ENCODE measurements around the gene TMEM219. TPM values are rescaled to one million over a fixed set of nuclear protein-coding genes. Genes with fewer than 3 reads are reported as not detected.
"Not testable (repeated sequence)": the region's sequence is repeated elsewhere in the genome, so short reads cannot be mapped to it uniquely, and the experiment has no call there.

The TMEM219 gene
- total RNA-seq, 2 experiments from 2014 or later: 40.0 to 40.2 TPM

DNA sequence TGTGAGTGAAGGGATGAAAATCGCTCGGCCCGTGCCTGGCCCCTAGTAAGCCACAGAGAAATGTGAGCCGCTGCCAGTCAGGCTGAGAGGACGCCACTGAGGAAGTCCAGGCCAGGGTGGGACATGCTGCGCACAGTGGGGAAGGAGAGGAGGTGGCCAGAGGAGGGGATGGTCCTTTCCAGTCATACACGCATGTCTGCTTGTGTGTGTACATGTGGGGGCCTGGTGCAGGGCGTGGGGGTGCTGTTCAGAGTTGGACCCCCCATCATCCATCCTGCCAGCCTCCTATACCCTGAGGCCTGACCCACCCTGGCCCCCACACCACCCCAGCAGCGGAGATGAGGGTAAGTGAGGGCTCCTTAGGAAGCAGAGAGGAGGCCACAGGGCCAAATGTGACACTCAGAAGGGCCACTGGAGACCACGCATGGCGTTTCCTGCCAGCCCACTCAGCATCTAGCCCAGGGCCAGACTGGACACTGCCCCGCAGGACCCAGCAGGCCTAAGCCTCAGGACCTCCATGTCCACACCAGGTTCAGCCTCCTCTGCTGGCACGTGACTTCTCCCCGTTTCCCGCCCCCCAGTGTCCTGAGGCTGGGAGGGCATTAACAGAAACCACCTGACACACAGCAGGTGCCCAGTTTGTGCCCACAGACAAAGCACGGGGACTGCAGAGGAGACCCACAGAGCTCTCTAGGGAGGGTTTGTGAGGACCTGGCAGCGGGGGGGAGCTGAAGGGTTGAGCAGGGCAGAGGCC is 42.0 kb downstream of the TMEM219 start:
- CTCF ChIA-PET: interaction anchor here (1.1 to 1.3 kb wide), 3 partner anchors 14 to 303 kb away, joined by 3 to 4 read pairs (median 4); no protein-coding TSS in a partner anchor

GRCh38 chr16:30004424-30004776 is 42.5 kb downstream of the TMEM219 start:
- CTCF ChIA-PET: interaction anchor here (1.1 to 2.1 kb wide), 4 partner anchors 14 to 303 kb away, joined by 3 to 6 read pairs (median 4); no protein-coding TSS in a partner anchor
- POLR2A ChIA-PET: no interaction called here

More for the DNA sequence above, 42.0 kb downstream of the TMEM219 start:
- POLR2A ChIA-PET: no interaction called here

DNA sequence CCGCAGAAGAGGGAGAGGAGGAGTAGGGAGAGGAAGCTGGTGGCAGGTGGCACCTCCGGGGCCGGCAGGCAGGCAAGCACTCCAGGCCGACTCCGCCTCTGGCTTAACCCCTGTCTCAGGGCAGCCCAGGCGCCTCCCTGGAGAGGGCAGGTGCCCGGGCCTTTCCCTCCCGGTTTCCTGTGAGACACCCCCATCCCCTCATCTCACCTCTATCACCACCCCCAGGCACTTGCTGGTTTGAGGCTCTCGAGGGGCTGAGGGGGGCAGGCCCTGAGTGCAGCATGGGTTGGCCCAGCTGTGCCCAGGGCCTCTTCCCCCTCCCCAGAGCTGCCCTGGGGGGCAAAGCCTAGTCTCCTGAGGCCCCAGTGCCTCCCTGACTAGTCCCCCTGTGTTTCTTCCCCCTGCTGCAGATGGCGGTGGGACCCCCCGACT is 42.9 kb downstream of the TMEM219 start:
- CTCF ChIA-PET: interaction anchor here (0.7 to 3.1 kb wide), 8 partner anchors 8 to 405 kb away, joined by 3 to 10 read pairs (median 4); partner anchors contain the start of gene INO80E
- POLR2A ChIA-PET: no interaction called here

DNA sequence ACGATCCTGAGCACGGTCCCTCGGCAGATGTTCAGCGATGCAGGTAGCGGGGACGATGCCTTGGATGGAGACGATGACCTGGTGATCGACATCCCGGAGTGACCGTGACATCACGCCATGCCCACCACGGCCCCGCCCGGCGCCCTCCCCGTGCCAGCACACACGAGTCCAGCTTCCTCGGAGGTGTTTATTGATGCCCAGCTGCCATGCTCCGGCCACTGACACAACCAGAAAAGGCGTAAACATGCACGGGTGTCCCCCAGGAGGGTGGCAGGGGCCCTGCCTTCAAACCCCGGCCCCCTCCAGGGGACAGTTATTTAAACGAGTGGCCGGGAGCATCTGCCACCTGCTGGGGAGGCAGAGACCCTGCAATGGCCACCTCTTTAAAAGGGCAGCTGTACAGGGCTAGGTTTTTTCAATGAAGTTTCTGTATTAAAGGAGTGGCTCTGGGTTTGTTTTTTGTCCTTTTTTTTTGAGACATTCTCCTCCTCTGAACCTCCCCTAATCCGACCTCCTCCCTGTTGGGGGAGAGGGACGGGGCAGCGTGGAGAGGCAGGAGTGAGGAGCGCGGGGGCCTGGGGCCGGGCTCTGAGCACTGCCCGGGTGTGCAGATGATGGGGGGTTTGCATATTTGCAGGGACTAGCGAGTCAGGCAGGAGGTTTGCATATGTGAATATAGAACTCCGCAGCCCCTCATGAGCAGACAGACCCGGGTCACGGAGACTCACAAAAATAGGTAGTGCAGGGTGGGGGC is 43.6 kb downstream of the TMEM219 start:
- ChIA-PET POLR2A (no interaction called here), CTCF (interaction anchor here (0.6 to 3.1 kb wide), 9 partner anchors 8 to 404 kb away, joined by 3 to 10 read pairs (median 4); partner anchors contain the start of genes INO80E and TLCD3B)

DNA sequence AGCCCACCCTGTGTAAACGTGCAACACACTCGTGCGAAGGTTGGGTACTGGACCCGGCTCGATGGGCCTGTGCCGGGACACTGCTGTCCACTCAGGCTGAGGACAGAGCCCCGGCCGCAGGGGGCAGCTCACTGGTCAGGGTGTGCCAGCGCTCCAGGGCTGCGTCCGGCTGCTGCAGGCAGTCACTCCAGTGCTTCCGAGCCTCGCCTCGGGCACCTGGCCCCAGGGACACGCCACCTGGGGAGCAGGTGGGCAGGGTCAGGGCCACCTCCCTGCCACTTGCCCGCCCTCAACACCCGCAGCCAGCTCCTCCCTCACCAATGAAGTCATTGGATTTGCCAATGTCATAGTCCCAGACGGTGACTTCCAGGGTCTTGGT is 44.2 kb downstream of the TMEM219 start:
- CTCF ChIA-PET: interaction anchor here (0.6 to 3.1 kb wide), 6 partner anchors 9 to 315 kb away, joined by 3 to 10 read pairs (median 4); partner anchors contain the start of genes INO80E and TLCD3B
- POLR2A ChIA-PET: no interaction called here

- POLR2A ChIA-PET: no interaction called here
Observed at GRCh38 chr16:30006659-30007377, 44.9 kb downstream of the TMEM219 start.

GRCh38 chr16:30007378-30007895 is 45.6 kb downstream of the TMEM219 start:
- CTCF ChIA-PET: interaction anchor here (3.1 kb wide), 1 partner anchor 10 kb away, joined by 10 read pairs; the partner anchor contains the start of gene INO80E
- POLR2A ChIA-PET: no interaction called here

More at GRCh38 chr16:30006659-30007377, 44.9 kb downstream of the TMEM219 start:
- CTCF ChIA-PET: interaction anchor here (1.2 to 3.1 kb wide), 4 partner anchors 10 to 315 kb away, joined by 4 to 10 read pairs (median 6); partner anchors contain the start of gene INO80E

DNA sequence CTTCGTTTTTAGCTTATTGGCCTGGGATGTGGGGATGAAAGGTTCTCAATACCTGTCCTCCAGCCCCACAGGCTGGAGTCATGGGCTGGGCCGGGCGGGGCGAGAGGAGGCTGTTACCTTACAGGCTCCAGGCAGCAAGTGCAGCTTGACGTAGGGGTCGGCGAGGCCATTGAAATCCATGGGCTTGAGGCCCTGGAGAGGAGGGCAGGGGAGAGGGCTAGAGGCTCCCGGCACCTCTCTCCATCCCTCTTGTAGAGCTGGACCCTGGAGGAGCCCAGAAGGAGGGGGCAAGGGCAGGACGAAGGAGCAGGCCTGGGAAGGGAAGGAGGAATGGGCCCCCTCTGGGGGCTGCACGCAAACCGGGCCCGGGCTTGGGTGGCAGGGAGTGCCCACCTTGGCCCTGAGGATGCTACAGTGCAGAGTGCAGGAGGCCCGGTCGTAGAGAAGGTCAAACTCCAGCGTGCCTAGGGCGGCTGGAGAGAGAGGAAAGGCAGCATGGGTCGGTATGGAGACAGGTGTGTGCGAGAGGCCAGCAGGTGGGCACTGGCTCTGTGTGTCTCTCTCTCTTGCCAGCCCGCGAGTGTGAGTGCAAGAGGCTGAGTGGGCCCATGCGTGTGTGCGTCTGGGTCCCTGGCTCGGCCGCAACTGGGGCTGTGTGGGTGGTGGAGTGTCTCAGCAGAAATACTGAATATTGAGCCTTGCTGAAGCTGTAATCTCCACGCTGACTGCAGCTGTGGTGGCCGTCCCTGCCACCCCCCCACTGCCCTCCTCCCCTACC is 47.4 kb downstream of the TMEM219 start:
- ChIA-PET POLR2A (no interaction called here), CTCF (interaction anchor here (1.0 to 1.6 kb wide), 2 partner anchors 13 to 84 kb away, joined by 3 read pairs; partner anchors contain the start of gene INO80E)

DNA sequence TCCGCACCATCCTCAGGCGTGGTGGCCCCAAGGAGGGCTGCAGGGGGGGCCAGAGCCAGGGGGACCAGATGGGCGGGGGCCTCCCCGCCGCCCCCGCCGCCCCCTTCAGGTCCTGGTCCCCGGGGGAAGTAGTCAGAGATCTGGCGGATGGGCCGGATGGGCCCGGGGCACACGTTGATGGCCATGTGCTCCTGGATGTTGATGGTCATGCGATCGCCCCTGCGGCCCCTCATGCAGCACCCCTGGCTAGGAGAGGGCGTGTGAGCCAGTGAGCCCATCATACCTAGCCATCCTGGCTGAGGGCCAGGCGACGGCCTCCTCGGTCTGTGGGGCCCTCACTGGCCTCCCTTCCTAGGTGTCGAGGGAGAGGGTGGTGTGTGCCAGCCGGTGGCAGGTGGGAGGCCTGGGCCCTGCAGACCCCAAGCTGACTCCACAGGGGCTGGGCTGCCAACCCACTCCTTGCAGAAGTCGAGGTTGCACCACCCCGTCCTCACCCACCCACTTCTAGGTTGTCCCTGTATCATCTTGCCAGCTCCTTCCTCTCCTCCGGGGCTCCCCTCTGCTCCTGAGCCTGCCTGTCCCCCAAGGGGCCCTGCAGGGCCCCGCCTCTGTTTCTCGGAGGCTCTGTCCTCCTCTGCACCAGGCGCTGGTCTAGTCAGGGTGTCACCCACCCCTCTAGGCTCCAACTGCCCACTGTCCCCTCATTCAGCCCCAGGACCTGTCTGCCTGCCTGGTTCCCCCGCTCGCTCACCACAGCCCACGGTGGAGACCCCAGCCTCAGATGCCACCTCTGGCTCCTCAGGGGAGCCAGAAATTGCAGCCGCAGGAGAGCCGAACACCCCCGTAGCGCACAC is 48.3 kb downstream of the TMEM219 start:
- CTCF ChIA-PET: interaction anchor here (1.6 kb wide), 1 partner anchor 85 kb away, joined by 3 read pairs; no protein-coding TSS in a partner anchor
- POLR2A ChIA-PET: no interaction called here

- ChIA-PET CTCF (interaction anchor here (1.6 kb wide), 1 partner anchor 86 kb away, joined by 3 read pairs; no protein-coding TSS in a partner anchor), POLR2A (interaction anchor here (0.6 kb wide), 1 partner anchor 1166 kb away, joined by 4 read pairs; no protein-coding TSS in a partner anchor)
Observed at GRCh38 chr16:30010844-30011713, 49.2 kb downstream of the TMEM219 start, which contains the start of gene DOC2A. Gene DOC2A (minus strand): TSS chr16:30011027. CDS start chr16:30010222, 805 bp downstream.

DNA sequence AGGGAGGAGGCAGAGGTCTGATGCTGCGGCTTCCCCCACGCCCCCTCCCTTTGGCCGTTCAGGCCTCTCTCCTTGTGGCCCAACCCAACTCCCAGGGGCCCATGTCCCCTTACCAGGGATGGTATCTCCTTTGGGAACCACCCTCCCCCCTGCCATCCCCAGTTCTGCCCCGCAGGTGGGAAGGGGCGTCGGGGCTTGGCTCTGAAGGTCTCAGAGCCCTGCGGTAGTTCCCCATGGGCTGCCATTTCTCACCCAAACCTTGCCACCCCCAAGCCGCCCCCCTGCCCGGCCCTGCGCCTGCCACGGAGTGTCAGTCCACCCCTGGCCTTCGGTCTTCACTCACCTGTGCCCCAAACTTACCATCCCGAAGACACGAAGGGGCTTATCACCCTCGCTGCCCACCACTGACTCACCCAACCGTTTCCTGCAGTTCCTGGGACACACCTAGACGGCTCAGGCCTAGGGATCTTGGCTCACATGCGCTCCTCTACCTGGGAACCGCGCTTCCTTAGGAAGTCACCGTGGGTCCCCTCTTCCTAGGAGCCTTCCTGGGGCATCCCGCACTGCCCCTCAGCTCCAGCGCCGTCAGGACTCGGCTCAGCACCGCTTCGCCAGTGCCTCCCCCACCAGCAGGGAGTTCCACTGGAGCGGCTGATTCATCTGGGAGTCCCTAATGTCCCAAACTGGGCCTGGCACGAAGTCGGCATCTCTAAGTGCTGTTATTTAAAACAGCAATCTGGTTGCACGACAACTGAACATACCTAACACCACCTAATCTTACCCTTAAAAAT is 50.0 kb downstream of the TMEM219 start:
- CTCF ChIA-PET: interaction anchor here (1.3 kb wide), 1 partner anchor 20 kb away, joined by 3 read pairs; no protein-coding TSS in a partner anchor
- POLR2A ChIA-PET: interaction anchor here (0.6 kb wide), 1 partner anchor 1166 kb away, joined by 4 read pairs; no protein-coding TSS in a partner anchor

DNA sequence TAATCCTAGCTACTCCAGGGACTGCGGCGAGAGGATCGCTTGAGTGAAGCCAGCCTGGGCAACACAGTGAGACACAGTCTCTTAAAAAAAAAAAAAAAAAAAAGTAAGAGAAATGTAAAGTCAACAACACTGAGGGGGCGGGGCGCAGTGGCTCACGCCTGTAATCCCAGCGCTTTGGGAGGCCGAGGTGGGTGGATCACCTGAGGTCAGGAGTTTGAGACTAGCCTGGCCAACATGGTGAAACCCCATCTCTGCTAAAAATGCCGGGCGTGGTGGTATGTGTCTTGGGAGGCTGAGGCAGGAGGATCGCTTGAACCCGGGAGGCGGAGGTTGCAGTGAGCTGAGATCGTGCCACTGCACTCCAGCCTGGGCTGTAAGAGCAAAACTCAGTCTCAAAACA is 50.7 kb downstream of the TMEM219 start:
- POLR2A ChIA-PET: not testable (repeated sequence)
- CTCF ChIA-PET: interaction anchor here (0.7 to 1.3 kb wide), 4 partner anchors 19 to 315 kb away, joined by 3 read pairs; no protein-coding TSS in a partner anchor

GRCh38 chr16:30015450-30015849 is 53.6 kb downstream of the TMEM219 start:
- POLR2A ChIA-PET: interaction anchor here (0.7 kb wide), 1 partner anchor 39 kb away, joined by 3 read pairs; no protein-coding TSS in a partner anchor
- CTCF ChIA-PET: interaction anchor here (0.7 kb wide), 2 partner anchors 36 to 39 kb away, joined by 3 to 4 read pairs; no protein-coding TSS in a partner anchor

GRCh38 chr16:30016555-30017276 is 54.8 kb downstream of the TMEM219 start:
- POLR2A ChIA-PET: no interaction called here
- CTCF ChIA-PET: interaction anchor here (1.3 kb wide), 1 partner anchor 316 kb away, joined by 5 read pairs; no protein-coding TSS in a partner anchor

GRCh38 chr16:30017277-30017656 is 55.4 kb downstream of the TMEM219 start:
- CTCF ChIA-PET: interaction anchor here (1.3 kb wide), 1 partner anchor 317 kb away, joined by 5 read pairs; no protein-coding TSS in a partner anchor
- POLR2A ChIA-PET: no interaction called here
